HepG2 (cell line): Measurements from ENCODE around the gene RBM12. TPM values are rescaled to one million over a fixed set of nuclear protein-coding genes. Genes with fewer than 3 reads are reported as not detected.

Experiments used
- EP300 ChIP-seq, 3 experiments: sonication (generic) in 1 of 3; formaldehyde crosslinking in 1 of 3; IDR thresholded peaks; 2 replicates each; pipeline versions ENCODE4 v1.5.1 to v1.6.1; 2011 to 2020; ENCODE audit warnings: low read depth in 2 of 3, low read length in 2 of 3, borderline replicate concordance in 1 of 3, improper control_type of control experiment in 1 of 3, mild to moderate bottlenecking in 1 of 3, missing genetic modification reagents in 1 of 3, moderate library complexity in 1 of 3
- GATAD1 ChIP-seq: IDR thresholded peaks from 2 replicates; pipeline ENCODE4 v1.6.1; 2016; ENCODE audit warnings: missing genetic modification reagents, missing compliant biosample characterization
- HIVEP1 ChIP-seq: sonication (generic); formaldehyde crosslinking; IDR thresholded peaks from 2 replicates; pipeline ENCODE4 v1.4.0; 2020; ENCODE audit warnings: mild to moderate bottlenecking, missing genetic modification reagents
- HMG20B ChIP-seq: conservative IDR thresholded peaks from 2 replicates; pipeline ENCODE4 v1.6.1; 2016; ENCODE audit warnings: missing genetic modification reagents, missing compliant biosample characterization
- HMGA1 ChIP-seq: sonication (generic); formaldehyde crosslinking; conservative IDR thresholded peaks from 2 replicates; pipeline ENCODE4 v1.4.0; 2020; ENCODE audit warnings: missing genetic modification reagents
- PAX8 ChIP-seq: sonication (generic); formaldehyde crosslinking; IDR thresholded peaks from 2 replicates; pipeline ENCODE4 v1.8.0; 2022; ENCODE audit warnings: mild to moderate bottlenecking, missing genetic modification reagents, borderline replicate concordance
- PHB2 ChIP-seq: fragments of 450-650 bp; IDR thresholded peaks from 2 replicates; pipeline ENCODE4 v1.6.1; 2018; ENCODE audit not compliant: partially characterized antibody
- PHF20 ChIP-seq: sonication (generic); formaldehyde crosslinking; IDR thresholded peaks from 2 replicates; pipeline ENCODE4 v1.5.0; 2020; ENCODE audit warnings: mild to moderate bottlenecking, missing genetic modification reagents
- SKI ChIP-seq: fragments of 450-650 bp; IDR thresholded peaks from one replicate; pipeline ENCODE4 v1.6.1; 2018; ENCODE audit warnings: mild to moderate bottlenecking; ENCODE audit not compliant: partially characterized antibody
- SRSF4 ChIP-seq: fragments of 200-400 bp; formaldehyde crosslinking; IDR thresholded peaks from one replicate; pipeline ENCODE4 v1.6.1; 2018; ENCODE audit warnings: mild to moderate bottlenecking, low read depth, low read length, moderate library complexity; ENCODE audit not compliant: poor library complexity, severe bottlenecking
- SRSF9 ChIP-seq: fragments of 200-400 bp; formaldehyde crosslinking; IDR thresholded peaks from 2 replicates; pipeline ENCODE4 v1.6.1; 2018; ENCODE audit warnings: borderline replicate concordance, mild to moderate bottlenecking, low read depth, low read length; ENCODE audit not compliant: insufficient read depth, poor library complexity, severe bottlenecking
- U2AF1 ChIP-seq: fragments of 200-400 bp; formaldehyde crosslinking; optimal IDR thresholded peaks from 2 replicates; pipeline ENCODE3; 2017; ENCODE audit warnings: mild to moderate bottlenecking, low read depth, low read length
- ZBTB42 ChIP-seq: sonication (generic); formaldehyde crosslinking; IDR thresholded peaks from 2 replicates; pipeline ENCODE4 v1.5.0; 2020; ENCODE audit warnings: mild to moderate bottlenecking, missing genetic modification reagents
- ZMYM2 ChIP-seq: sonication (generic); formaldehyde crosslinking; IDR thresholded peaks from 2 replicates; pipeline ENCODE4 v1.8.0; 2022; ENCODE audit warnings: mild to moderate bottlenecking, missing genetic modification reagents
- ZNF143 ChIP-seq: sonication (generic); formaldehyde crosslinking; IDR thresholded peaks from 2 replicates; pipeline ENCODE4 v1.4.0; 2020; ENCODE audit warnings: missing genetic modification reagents
- ZNF367 ChIP-seq: sonication (generic); formaldehyde crosslinking; IDR thresholded peaks from 2 replicates; pipeline ENCODE4 v1.4.0; 2020; ENCODE audit warnings: missing genetic modification reagents, borderline replicate concordance
- polyA plus RNA-seq, 8 experiments: library from polyadenylated mRNA; depleted of rRNA in 3 of 8; stranded (reverse) in 7 of 8; unstranded in 1 of 8; fragments of >200 nt; fragmentation: Illumina TruSeq in 4 of 8; extraction: Trizol in 4 of 8; gene quantifications; 2 replicates each; pipeline versions ENCODE4 v1.2.1 to v1.2.3, GENCODE V29; 2011 to 2016; ENCODE audit warnings: low read depth in 4 of 8, missing spikeins in 1 of 8, mixed read lengths in 1 of 8; ENCODE audit not compliant: insufficient read depth in 1 of 8
- total RNA-seq, 5 experiments: library from RNA; depleted of rRNA; stranded (reverse); fragments of >200 nt; fragmentation: Illumina TruSeq; extraction: Trizol; gene quantifications; 2 replicates each; pipeline ENCODE4 v1.2.3, GENCODE V29; 2016; ENCODE audit warnings: low read depth in 1 of 5
- TF ChIP-seq, protein P1 (sequence below): sonication (generic); formaldehyde crosslinking; IDR thresholded peaks from 2 replicates; pipeline ENCODE4 v1.4.0; 2020; ENCODE audit warnings: missing genetic modification reagents, borderline replicate concordance
- TF ChIP-seq, protein P2 (sequence below): sonication (generic); formaldehyde crosslinking; IDR thresholded peaks from 2 replicates; pipeline ENCODE4 v1.4.0; 2020; ENCODE audit warnings: missing genetic modification reagents; ENCODE audit errors: not compliant biosample characterization
- TF ChIP-seq, protein P3 (sequence below): sonication (generic); formaldehyde crosslinking; IDR thresholded peaks from 2 replicates; pipeline ENCODE4 v1.9.0; 2021; ENCODE audit warnings: missing genetic modification reagents, borderline replicate concordance
- TF ChIP-seq, protein P4 (sequence below): sonication (generic); formaldehyde crosslinking; IDR thresholded peaks from 2 replicates; pipeline ENCODE4 v1.4.0; 2020; ENCODE audit warnings: mild to moderate bottlenecking, missing genetic modification reagents, borderline replicate concordance

Gene RBM12
- total and polyA plus RNA-seq, 2 of the 13 experiments (the other 11 are each of a cell fraction or from before 2014, with no cell fraction given): 97.9 to 104 TPM

DNA sequence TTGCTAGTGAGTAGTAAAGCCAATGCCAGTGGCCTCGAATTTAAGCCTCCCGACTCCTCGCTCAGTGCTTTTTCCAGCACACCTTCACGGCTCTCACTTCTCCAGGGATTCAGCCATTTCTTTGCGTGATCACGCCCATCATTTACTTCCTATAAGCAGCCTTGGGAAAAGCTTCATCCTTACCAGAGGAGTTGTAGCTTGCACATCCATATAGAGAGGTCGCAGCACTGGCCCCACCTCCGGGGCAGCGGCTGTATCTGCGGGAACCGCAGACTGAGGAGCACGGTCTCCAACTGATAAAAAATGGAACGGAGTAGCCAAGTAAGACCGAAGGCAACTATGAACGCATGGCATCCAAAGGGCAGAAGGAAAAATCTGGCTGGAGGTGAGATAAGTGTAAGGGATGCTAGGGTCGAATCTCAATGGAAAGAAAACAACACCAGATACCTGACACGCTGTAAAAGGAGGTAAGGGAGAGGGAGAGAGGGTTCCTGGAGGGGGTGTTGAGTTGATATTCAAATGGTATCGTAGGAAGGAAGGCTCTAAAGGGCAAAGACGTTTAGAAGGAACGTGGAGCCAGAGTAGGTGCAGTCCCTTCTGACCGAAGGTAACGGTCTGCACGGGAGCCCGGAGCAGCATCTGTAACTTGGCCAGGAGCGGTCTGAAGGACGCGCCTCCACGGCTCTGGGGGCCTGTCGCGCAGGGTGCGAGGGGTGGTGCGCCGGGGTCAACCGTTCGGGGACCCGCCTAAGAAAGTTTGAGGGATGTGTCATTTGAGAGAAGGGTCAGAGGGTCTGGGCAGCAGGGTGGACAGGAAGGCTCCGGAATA is 33.8 kb upstream of the RBM12 start (continued):
- TF ChIP-seq, protein P1, sequence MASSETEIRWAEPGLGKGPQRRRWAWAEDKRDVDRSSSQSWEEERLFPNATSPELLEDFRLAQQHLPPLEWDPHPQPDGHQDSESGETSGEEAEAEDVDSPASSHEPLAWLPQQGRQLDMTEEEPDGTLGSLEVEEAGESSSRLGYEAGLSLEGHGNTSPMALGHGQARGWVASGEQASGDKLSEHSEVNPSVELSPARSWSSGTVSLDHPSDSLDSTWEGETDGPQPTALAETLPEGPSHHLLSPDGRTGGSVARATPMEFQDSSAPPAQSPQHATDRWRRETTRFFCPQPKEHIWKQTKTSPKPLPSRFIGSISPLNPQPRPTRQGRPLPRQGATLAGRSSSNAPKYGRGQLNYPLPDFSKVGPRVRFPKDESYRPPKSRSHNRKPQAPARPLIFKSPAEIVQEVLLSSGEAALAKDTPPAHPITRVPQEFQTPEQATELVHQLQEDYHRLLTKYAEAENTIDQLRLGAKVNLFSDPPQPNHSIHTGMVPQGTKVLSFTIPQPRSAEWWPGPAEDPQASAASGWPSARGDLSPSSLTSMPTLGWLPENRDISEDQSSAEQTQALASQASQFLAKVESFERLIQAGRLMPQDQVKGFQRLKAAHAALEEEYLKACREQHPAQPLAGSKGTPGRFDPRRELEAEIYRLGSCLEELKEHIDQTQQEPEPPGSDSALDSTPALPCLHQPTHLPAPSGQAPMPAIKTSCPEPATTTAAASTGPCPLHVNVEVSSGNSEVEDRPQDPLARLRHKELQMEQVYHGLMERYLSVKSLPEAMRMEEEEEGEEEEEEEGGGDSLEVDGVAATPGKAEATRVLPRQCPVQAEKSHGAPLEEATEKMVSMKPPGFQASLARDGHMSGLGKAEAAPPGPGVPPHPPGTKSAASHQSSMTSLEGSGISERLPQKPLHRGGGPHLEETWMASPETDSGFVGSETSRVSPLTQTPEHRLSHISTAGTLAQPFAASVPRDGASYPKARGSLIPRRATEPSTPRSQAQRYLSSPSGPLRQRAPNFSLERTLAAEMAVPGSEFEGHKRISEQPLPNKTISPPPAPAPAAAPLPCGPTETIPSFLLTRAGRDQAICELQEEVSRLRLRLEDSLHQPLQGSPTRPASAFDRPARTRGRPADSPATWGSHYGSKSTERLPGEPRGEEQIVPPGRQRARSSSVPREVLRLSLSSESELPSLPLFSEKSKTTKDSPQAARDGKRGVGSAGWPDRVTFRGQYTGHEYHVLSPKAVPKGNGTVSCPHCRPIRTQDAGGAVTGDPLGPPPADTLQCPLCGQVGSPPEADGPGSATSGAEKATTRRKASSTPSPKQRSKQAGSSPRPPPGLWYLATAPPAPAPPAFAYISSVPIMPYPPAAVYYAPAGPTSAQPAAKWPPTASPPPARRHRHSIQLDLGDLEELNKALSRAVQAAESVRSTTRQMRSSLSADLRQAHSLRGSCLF (CRISPR knock-in tag): no peak
- TF ChIP-seq, protein P2, sequence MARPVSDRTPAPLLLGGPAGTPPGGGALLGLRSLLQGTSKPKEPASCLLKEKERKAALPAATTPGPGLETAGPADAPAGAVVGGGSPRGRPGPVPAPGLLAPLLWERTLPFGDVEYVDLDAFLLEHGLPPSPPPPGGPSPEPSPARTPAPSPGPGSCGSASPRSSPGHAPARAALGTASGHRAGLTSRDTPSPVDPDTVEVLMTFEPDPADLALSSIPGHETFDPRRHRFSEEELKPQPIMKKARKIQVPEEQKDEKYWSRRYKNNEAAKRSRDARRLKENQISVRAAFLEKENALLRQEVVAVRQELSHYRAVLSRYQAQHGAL (CRISPR knock-in tag): no peak
- TF ChIP-seq GATAD1 (CRISPR knock-in tag): no peak
- TF ChIP-seq SRSF4: no peak
- no peak for TF ChIP-seq HMGA1 (CRISPR knock-in tag)
- TF ChIP-seq ZMYM2: no peak
- TF ChIP-seq, protein P3, sequence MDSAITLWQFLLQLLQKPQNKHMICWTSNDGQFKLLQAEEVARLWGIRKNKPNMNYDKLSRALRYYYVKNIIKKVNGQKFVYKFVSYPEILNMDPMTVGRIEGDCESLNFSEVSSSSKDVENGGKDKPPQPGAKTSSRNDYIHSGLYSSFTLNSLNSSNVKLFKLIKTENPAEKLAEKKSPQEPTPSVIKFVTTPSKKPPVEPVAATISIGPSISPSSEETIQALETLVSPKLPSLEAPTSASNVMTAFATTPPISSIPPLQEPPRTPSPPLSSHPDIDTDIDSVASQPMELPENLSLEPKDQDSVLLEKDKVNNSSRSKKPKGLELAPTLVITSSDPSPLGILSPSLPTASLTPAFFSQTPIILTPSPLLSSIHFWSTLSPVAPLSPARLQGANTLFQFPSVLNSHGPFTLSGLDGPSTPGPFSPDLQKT (CRISPR knock-in tag): no peak
- TF ChIP-seq EP300 (IDR thresholded peaks at IDR 0.05; ENCODE audit: low read depth in 2 of 2, low read length in 2 of 2): no peak
- TF ChIP-seq EP300 (CRISPR knock-in tag; IDR thresholded peaks at IDR 0.05; ENCODE audit: borderline replicate concordance): no peak
- no peak for TF ChIP-seq SKI
- TF ChIP-seq ZNF367 (CRISPR knock-in tag): no peak
- TF ChIP-seq, protein P4, sequence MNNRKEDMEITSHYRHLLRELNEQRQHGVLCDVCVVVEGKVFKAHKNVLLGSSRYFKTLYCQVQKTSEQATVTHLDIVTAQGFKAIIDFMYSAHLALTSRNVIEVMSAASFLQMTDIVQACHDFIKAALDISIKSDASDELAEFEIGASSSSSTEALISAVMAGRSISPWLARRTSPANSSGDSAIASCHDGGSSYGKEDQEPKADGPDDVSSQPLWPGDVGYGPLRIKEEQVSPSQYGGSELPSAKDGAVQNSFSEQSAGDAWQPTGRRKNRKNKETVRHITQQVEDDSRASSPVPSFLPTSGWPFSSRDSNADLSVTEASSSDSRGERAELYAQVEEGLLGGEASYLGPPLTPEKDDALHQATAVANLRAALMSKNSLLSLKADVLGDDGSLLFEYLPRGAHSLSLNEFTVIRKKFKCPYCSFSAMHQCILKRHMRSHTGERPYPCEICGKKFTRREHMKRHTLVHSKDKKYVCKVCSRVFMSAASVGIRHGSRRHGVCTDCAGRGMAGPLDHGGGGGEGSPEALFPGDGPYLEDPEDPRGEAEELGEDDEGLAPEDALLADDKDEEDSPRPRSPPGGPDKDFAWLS (CRISPR knock-in tag): peak; percentile 90; the same call in 1 of the 2 replicates
- TF ChIP-seq SRSF9: no peak
- TF ChIP-seq ZBTB42 (CRISPR knock-in tag): no peak
- TF ChIP-seq HIVEP1 (CRISPR knock-in tag): no peak
- no peak for TF ChIP-seq PHF20 (CRISPR knock-in tag)
- no peak for TF ChIP-seq PHB2
- no peak for TF ChIP-seq ZNF143
- 0 out of 2 replicates have a peak, but pooled peaks have one; percentile 41 for TF ChIP-seq PAX8 (CRISPR knock-in tag)
- no peak for TF ChIP-seq U2AF1
- no peak for TF ChIP-seq HMG20B (CRISPR knock-in tag)
